GM18858 (cell line): ENCODE data around the gene HOXD8.

Source experiments
- ATAC-seq: cut with Tn5 transposase; IDR thresholded peaks from one replicate; pipeline ENCODE4 v1.9.1; 2021; ENCODE audit not compliant: unreplicated experiment

Gene HOXD8

DNA sequence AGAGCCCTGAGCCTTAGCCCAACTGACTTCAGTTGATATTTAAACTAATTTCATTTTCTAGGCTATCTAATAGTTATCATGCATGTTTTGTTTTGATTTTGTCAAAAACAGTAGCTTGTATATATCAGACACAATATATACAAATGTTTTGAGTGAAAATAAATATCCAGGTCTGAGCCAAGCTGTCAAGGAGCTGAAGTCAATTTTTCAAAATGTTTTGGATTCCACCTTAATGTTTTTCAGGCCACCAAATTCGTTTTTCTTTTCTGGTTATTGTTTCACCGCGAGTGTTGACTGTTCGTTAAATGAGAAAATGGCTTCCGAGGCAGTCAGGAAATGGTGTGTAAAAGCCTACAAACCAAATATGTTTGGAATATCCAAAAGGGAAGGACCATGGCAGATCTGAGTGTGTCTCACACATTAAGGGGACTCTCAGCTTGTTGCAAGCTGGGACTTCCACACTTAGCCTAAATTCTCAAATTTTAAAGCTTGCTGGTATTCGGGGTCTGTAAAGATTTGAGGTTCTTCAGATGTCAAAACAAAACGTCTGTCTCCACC is 27.1 kb upstream of the HOXD8 start:
- ATAC-seq = no peak

GRCh38 chr2:176103194-176103593 is 26.3 kb upstream of the HOXD8 start:
- ATAC-seq = no peak

DNA sequence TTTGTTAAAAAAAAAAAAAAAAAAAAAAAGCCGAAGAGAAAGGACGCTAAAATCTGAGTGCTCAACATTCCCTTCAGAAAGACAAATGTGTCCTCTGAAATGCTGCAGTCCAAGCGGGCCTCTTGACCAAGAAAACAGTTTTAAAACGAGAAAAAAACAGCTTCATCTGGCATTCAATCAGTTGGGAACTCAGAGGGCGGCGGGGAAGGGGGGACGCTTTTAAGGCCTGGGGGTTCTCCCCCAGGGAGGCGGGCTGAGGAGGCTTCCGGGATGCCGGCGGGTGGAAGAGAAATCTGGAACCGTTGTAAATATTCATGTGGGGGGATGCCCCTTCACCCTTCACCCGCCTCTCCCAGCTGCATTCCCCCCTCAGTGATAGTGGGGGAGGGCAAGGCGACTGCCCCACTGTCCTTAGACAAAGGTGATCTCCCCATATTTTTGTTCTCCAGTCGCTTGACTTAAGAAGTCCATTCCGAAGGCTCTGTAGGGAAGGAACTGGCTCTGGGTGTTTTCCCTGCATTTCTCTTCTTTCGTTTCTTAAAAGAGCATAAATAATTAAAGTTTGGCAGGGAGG is 25.7 kb upstream of the HOXD8 start:
- ATAC-seq = no peak

GRCh38 chr2:176104316-176105077 is 25.0 kb upstream of the HOXD8 start:
- no peak for ATAC-seq

- no peak for ATAC-seq
Measured at GRCh38 chr2:176105078-176105729, 24.3 kb upstream of the HOXD8 start.

GRCh38 chr2:176105730-176106580 is 23.6 kb upstream of the HOXD8 start:
- no peak for ATAC-seq

DNA sequence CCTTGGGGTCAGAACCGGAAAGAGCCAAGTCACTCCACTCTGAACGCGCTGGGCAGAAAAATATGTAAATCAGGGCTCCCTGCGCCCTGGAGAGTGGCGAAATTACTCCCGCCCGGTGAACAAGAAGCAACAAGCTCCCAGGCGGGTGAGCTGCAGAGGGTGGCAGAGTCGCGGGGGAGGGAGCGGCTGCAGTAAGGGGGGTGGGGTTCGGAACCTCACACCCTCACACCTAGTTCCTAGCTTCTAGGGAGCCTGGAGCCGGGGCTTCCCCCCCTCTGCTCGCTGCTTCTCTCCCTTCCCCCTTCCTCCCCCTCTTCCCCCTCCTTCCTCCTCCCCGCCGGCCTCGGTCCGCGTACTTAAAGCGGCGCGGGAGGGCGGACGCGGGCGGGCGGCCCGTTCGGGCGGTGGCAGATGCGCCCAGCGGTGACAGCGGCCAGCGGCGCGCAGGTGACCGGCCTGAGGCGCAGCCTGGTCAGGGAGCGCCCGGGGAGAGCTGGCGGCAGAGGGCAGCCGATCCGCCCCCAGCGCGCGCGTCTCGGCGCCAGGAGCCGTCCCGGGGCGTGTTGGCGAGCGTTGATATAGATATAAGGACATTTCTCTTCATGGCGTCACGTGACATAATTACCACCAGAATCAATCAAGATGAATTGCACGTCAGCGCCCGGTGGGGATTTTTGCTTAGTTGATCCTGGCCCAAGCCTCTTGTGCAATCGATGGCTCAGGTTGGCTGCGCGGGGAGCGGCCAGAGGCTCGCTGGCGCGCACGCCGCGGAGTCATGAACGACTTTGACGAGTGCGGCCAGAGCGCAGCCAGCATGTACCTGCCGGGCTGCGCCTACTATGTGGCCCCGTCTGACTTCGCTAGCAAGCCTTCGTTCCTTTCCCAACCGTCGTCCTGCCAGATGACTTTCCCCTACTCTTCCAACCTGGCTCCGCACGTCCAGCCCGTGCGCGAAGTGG is 22.6 kb upstream of the HOXD8 start, which contains the start of gene HOXD11:
Gene HOXD11 (plus strand): TSS at position 700 of the 959 bp plus-strand sequence. CDS start 76 bp downstream, at position 776.
- ATAC-seq = no peak

DNA sequence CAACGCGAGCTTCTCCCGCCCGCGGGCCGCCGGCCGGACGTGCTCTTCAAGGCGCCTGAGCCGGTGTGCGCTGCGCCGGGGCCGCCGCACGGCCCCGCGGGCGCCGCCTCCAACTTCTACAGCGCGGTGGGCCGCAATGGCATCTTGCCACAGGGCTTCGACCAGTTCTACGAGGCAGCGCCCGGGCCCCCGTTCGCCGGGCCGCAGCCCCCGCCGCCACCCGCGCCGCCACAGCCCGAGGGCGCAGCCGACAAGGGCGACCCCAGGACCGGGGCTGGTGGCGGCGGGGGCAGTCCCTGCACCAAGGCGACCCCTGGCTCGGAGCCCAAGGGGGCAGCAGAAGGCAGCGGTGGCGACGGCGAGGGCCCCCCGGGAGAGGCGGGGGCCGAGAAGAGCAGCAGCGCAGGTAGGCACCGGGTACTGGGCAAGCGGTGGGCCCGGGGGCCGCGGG is 21.7 kb upstream of the HOXD8 start:
- no peak for ATAC-seq

DNA sequence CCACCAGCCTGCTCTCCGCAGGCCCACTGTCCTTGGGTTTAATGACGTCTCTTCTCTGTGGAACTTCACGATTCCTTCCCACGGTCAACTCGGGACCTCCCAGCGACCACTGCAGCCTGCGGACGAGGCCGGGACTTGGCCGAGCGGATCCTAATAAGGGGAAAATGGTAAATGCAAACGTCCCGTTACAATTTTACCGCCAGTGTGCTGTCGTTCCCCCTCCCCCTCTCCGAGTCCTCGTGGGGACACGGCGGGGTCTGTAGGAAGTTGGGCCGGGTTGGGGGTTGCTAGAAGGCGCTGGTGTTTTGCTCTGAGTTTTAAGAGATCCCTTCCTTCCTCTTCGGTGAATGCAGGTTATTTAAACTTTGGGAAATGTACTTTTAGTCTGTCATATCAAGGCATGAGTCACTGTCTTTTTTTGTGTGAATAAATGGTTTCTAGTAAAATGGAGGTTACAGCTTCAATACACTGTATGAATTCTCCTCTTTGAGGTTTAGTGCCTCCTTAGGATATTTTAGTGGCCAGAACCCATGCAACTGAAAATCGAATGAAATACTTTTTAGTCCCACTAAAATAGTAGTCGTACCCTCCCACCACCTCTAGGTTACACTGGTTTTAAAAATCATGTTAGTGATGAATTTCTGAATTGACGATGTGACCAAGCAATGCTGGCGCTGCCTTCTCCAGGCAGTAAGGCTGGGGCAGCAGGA is 20.2 kb upstream of the HOXD8 start:
- ATAC-seq = no peak

GRCh38 chr2:176109946-176110345 is 19.6 kb upstream of the HOXD8 start:
- no peak for ATAC-seq

DNA sequence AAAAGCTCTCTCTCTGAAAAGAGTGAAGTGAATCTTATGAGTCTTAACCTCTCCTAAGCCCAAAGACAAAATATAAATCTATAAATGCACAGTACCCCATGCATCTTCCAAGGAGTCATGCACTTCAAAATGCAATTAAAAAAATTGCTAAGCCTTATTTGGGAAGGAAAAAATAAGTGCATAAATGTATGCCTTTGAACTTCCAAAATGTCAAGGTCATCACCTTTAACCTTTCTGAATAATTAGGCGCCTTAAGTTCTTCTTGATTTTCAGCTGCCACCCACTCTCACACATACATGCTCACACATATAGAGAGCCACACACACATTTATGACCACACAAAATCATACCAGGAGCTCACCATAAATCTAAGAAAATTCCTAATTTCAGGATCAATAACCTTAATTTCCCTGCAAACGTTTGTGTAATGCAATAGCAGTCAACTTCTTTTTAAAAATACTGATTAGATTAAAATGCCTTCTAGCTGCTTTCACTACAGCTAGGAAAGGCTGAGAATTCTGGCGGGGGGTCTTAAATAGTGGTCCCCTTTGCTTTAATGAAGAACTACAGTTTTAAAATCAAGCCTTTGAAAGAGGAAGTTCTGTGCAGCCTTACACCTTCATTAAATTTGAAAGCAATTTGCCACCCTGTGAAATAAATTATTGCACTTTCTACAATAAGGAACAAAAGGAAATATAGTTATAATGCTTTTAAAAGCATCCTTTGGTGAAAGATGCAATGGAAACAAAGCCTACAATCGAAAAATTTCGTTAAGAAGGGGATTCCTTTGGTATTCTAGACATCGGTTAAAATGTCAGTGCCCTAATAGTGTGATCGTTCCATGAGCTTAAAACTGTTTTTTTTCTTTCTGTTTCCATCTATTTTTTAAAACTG is 18.8 kb upstream of the HOXD8 start:
- ATAC-seq = no peak

- ATAC-seq = no peak
Measured at GRCh38 chr2:176111309-176111663, 18.2 kb upstream of the HOXD8 start.

GRCh38 chr2:176111846-176112374 is 17.6 kb upstream of the HOXD8 start:
- ATAC-seq = no peak

DNA sequence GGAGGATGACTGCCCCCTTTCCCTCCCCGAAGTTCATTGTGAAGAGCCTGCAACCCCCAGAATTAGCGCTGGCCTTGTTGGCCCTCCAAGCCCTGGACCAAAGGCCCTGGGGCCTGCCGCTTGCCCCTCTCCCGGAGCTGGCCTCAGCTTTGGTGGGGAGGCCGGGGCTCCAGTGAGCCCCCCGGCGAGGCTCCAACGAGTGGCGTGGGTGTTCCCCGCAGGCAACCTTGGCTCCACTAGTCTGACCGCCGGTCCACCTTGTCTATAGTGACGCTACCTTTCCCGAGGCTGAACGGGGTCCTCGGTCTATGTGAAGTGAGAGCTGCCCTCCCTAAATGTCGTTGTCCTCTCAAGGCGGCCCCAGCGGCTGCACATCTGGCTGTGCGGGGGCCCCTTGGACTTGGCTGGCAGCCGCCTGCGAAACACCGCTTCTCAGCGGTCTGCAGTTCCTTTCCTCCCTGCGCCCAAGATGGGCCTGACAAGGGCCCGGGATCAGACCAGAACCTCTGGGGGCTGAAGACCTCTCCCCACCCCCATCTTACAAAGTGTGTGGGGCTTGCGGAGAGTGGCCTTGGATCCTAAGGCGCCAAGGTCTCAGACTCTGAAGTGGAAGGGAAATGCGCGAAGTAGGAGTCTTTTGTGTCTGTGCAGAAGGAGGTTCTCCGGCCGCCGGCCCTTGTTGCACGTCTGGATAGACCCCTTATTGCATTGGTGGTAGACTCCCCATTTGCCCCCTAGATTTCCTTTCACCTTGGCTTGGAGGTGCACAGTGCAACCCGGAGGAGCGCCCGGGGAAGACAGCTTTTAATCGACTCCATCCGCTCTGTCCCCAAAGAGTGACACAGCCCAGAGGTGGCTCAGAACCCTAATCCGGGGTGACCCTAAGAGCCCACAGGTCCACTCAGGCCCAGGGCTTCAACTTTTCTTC is 16.9 kb upstream of the HOXD8 start:
- ATAC-seq = no peak

DNA sequence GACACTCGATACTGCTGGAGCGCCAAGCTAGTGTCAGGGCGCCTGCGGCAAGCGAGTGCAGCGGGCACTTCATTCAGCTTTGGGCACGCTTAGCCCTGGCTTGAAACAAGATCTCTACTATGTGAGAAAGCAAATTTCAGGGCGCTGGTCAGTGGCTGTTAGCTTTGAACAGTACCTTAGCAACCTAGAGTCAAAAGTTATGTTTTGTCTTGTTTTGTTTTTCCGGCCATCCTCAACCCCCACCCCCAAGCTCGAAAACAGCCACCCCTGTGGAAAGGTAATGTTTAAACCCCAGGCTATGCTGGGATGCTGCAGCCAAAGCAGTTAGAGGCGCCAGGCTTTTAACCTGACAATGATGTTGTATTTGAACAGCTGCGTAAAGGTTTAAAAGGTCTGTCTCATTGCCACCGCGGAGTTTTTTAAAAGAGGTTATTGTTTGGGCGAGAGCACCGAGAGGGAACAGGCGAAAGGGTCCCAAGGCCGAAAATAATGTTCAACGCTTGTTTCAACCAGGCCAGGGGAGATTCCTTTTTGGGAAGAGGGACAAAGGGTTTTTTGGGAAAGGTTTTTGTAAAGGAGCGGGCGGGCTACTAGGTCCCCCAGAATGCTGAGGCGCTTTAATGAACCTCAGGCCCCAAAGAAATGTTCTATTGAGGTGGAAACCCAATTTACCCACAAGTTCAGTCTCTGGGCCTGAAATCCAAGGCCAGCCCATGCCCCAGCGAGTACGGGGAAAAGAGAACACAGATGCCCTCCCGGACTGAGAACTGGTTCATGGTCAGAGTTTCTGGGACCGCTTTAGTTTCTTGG is 15.2 kb upstream of the HOXD8 start:
- no peak for ATAC-seq
